ENCODE data around the gene DHRSX. TPM values are rescaled to one million over a fixed set of nuclear protein-coding genes. Genes with fewer than 3 reads are reported as not detected.

DHRSX gene
- total RNA-seq, 1 donor from 2014 or later = 42.2 TPM

GRCh38 chrX:2489446-2490445, 11.0 kb downstream of the DHRSX start:
- Mint-ChIP-seq H3K4me1 (ENCODE audit: unreplicated experiment) (peaks cover 20% of the 10 kb centered on the region), H3K9me3 (ENCODE audit: unreplicated experiment) (no peaks in the 10 kb centered on the region), H3K4me3 (ENCODE audit: unreplicated experiment) (no peak overlapping the region), H3K36me3 (ENCODE audit: unreplicated experiment) (peaks cover 40% of the 10 kb centered on the region), H3K27ac (ENCODE audit: unreplicated experiment) (no peak overlapping the region), H3K27me3 (ENCODE audit: unreplicated experiment) (no peaks in the 10 kb centered on the region)
- DNase-seq (ENCODE audit: extremely low spot score, unreplicated experiment) = no peak
- TF ChIP-seq CTCF (IDR thresholded peaks at IDR 0.05) = no peak

GRCh38 chrX:2488621-2489285, 12.0 kb downstream of the DHRSX start:
- DNase-seq (ENCODE audit: extremely low spot score, unreplicated experiment) = no peak
- Mint-ChIP-seq H3K9me3 (ENCODE audit: unreplicated experiment) (no peaks in the 10 kb centered on the region), H3K4me1 (ENCODE audit: unreplicated experiment) (peaks cover 27% of the 10 kb centered on the region), H3K27ac (ENCODE audit: unreplicated experiment) (no peak overlapping the region), H3K36me3 (ENCODE audit: unreplicated experiment) (peaks cover 40% of the 10 kb centered on the region), H3K27me3 (ENCODE audit: unreplicated experiment) (no peaks in the 10 kb centered on the region), H3K4me3 (ENCODE audit: unreplicated experiment) (no peak overlapping the region)
- TF ChIP-seq CTCF (IDR thresholded peaks at IDR 0.05) = no peak

- H3K27ac Mint-ChIP-seq (ENCODE audit: unreplicated experiment) = no peak overlapping the region
- no peak overlapping the region for H3K4me3 Mint-ChIP-seq (ENCODE audit: unreplicated experiment)
- no peak for TF ChIP-seq CTCF (IDR thresholded peaks at IDR 0.05)
- no peaks in the 10 kb centered on the region for H3K27me3 Mint-ChIP-seq (ENCODE audit: unreplicated experiment)
- peaks cover 30% of the 10 kb centered on the region for H3K4me1 Mint-ChIP-seq (ENCODE audit: unreplicated experiment)
- DNase-seq (ENCODE audit: extremely low spot score, unreplicated experiment) = no peak
- H3K36me3 Mint-ChIP-seq (ENCODE audit: unreplicated experiment) = peaks cover 43% of the 10 kb centered on the region
- H3K9me3 Mint-ChIP-seq (ENCODE audit: unreplicated experiment) = no peaks in the 10 kb centered on the region
Observed at GRCh38 chrX:2487366-2487765, 13.4 kb downstream of the DHRSX start.

- TF ChIP-seq CTCF (IDR thresholded peaks at IDR 0.05) = no peak
- Mint-ChIP-seq H3K36me3 (ENCODE audit: unreplicated experiment) (peaks cover 38% of the 10 kb centered on the region), H3K27ac (ENCODE audit: unreplicated experiment) (no peak overlapping the region), H3K4me3 (ENCODE audit: unreplicated experiment) (no peak overlapping the region), H3K4me1 (ENCODE audit: unreplicated experiment) (peaks cover 30% of the 10 kb centered on the region), H3K9me3 (ENCODE audit: unreplicated experiment) (no peaks in the 10 kb centered on the region), H3K27me3 (ENCODE audit: unreplicated experiment) (no peaks in the 10 kb centered on the region)
- no peak for DNase-seq (ENCODE audit: extremely low spot score, unreplicated experiment)
Observed at GRCh38 chrX:2486476-2487133, 14.2 kb downstream of the DHRSX start.

All from osteocyte (in vitro differentiated cells).